Mesodermal cell (in vitro differentiated cells): Measurements from ENCODE around the gene NUAK1.
A peak's percentile ranks its signal among the peaks of the same experiment; 100 is the strongest.
"Not testable (repeated sequence)": the region's sequence is repeated elsewhere in the genome, so short reads cannot be mapped to it uniquely, and the experiment has no call there.

Experiments used
- H3K27ac ChIP-seq: 2 replicates; pipeline ENCODE4 v1.7.0; 2013; ENCODE audit warnings: mild to moderate bottlenecking, low read depth, low read length, moderate library complexity; ENCODE audit not compliant: severe bottlenecking
- H3K36me3 ChIP-seq: 2 replicates; pipeline ENCODE4 v1.7.1; 2013; ENCODE audit warnings: mild to moderate bottlenecking, low read length, moderate library complexity; ENCODE audit not compliant: control insufficient read depth, insufficient read depth
- H3K4me1 ChIP-seq: one replicate; pipeline ENCODE4 v1.7.1; 2013; ENCODE audit warnings: mild to moderate bottlenecking, low read length; ENCODE audit not compliant: insufficient read depth, control insufficient read depth, poor library complexity, severe bottlenecking
- H3K4me3 ChIP-seq: 2 replicates; pipeline ENCODE4 v1.7.0; 2013; ENCODE audit warnings: low read length, control low read depth, mild to moderate bottlenecking; ENCODE audit not compliant: insufficient read depth, poor library complexity, severe bottlenecking; ENCODE audit errors: extremely low read depth
- H3K9me3 ChIP-seq: 2 replicates; pipeline ENCODE4 v1.7.1; 2013; ENCODE audit warnings: mild to moderate bottlenecking, low read length, moderate library complexity; ENCODE audit not compliant: control insufficient read depth
- WGBS, 2 experiments: methylation state at CpG; one replicate each; pipeline ENCODE4 v1.1.5; 2013; ENCODE audit warnings: missing lambda C conversion rate in 2 of 2; ENCODE audit not compliant: insufficient coverage in 2 of 2; 5-methylcytosine and 5-hydroxymethylcytosine counted together

The NUAK1 gene

GRCh38 chr12:106029532-106029931 is 109.2 kb downstream of the NUAK1 start:
- H3K36me3 ChIP-seq = no peaks in the 10 kb centered on the region
- no peaks in the 10 kb centered on the region for H3K9me3 ChIP-seq
- no peak overlapping the region for H3K4me3 ChIP-seq
- H3K4me1 ChIP-seq = peaks cover 47% of the 10 kb centered on the region
- H3K27ac ChIP-seq = peak overlapping the region; percentile 97
- 67 to 86% methylated on average over 1 of the region's 1 CpG for whole genome bisulfite sequencing, 2 experiments

- no peak overlapping the region for H3K4me3 ChIP-seq
- H3K9me3 ChIP-seq = peaks cover 11% of the 10 kb centered on the region
- H3K4me1 ChIP-seq = peaks cover 46% of the 10 kb centered on the region
- no peak overlapping the region for H3K27ac ChIP-seq
- H3K36me3 ChIP-seq = no peaks in the 10 kb centered on the region
- WGBS, 2 experiments = 88 to 92% methylated on average over 2 to 3 of the region's 6 CpGs
Observed at GRCh38 chr12:106027911-106028310, 110.8 kb downstream of the NUAK1 start.

GRCh38 chr12:106027286-106027685 is 111.5 kb downstream of the NUAK1 start:
- Histone ChIP-seq H3K9me3 (peaks cover 11% of the 10 kb centered on the region), H3K27ac (no peak overlapping the region), H3K36me3 (no peaks in the 10 kb centered on the region), H3K4me3 (no peak overlapping the region), H3K4me1 (peaks cover 44% of the 10 kb centered on the region)
- 89 to 91% methylated on average over 5 of the region's 5 CpGs for WGBS, 2 experiments

GRCh38 chr12:106025129-106025528 is 113.6 kb downstream of the NUAK1 start:
- Histone ChIP-seq H3K4me3 (no peak overlapping the region), H3K4me1 (peaks cover 38% of the 10 kb centered on the region), H3K27ac (no peak overlapping the region), H3K36me3 (no peaks in the 10 kb centered on the region), H3K9me3 (peaks cover 17% of the 10 kb centered on the region)
- 89% methylated on average over 1 of the region's 2 CpGs; no CpG with 5 or more reads in 1 of the 2 experiments for WGBS, 2 experiments

GRCh38 chr12:106023039-106023438 is 115.7 kb downstream of the NUAK1 start:
- no peak overlapping the region for H3K4me3 ChIP-seq
- no peak overlapping the region for H3K27ac ChIP-seq
- peaks cover 26% of the 10 kb centered on the region for H3K4me1 ChIP-seq
- 86 to 100% methylated on average over 1 of the region's 2 CpGs for WGBS, 2 experiments
- no peaks in the 10 kb centered on the region for H3K36me3 ChIP-seq
- H3K9me3 ChIP-seq = peaks cover 37% of the 10 kb centered on the region

- Histone ChIP-seq H3K4me3 (no peak overlapping the region), H3K9me3 (peaks cover 40% of the 10 kb centered on the region), H3K4me1 (peaks cover 21% of the 10 kb centered on the region), H3K36me3 (no peaks in the 10 kb centered on the region), H3K27ac (no peak overlapping the region)
- 90 to 100% methylated on average over 3 to 4 of the region's 5 CpGs for WGBS, 2 experiments
Observed at GRCh38 chr12:106022568-106023012, 116.2 kb downstream of the NUAK1 start.

- H3K36me3 ChIP-seq = no peaks in the 10 kb centered on the region
- WGBS, 2 experiments = 84 to 95% methylated on average over 3 to 4 of the region's 5 CpGs
- peaks cover 14% of the 10 kb centered on the region for H3K4me1 ChIP-seq
- H3K4me3 ChIP-seq = no peak overlapping the region
- H3K9me3 ChIP-seq = peaks cover 43% of the 10 kb centered on the region
- H3K27ac ChIP-seq = peak overlapping the region; percentile 24
Observed at GRCh38 chr12:106021516-106021915, 117.2 kb downstream of the NUAK1 start.

- no peak overlapping the region for H3K4me3 ChIP-seq
- H3K27ac ChIP-seq = no peak overlapping the region
- peaks cover 14% of the 10 kb centered on the region for H3K4me1 ChIP-seq
- WGBS, 2 experiments = 100% methylated on average over 2 to 3 of the region's 3 CpGs
- peaks cover 43% of the 10 kb centered on the region for H3K9me3 ChIP-seq
- no peaks in the 10 kb centered on the region for H3K36me3 ChIP-seq
Observed at GRCh38 chr12:106020736-106021135, 118.0 kb downstream of the NUAK1 start.

GRCh38 chr12:106019144-106019543 is 119.6 kb downstream of the NUAK1 start:
- Histone ChIP-seq H3K27ac (no peak overlapping the region), H3K36me3 (no peaks in the 10 kb centered on the region), H3K4me1 (peaks cover 14% of the 10 kb centered on the region), H3K4me3 (no peak overlapping the region), H3K9me3 (peaks cover 45% of the 10 kb centered on the region)
- 83 to 97% methylated on average over 1 to 2 of the region's 2 CpGs for WGBS, 2 experiments

- no peak overlapping the region for H3K4me3 ChIP-seq
- WGBS, 2 experiments = no CpG with 5 or more reads among the region's 1 CpG
- no peak overlapping the region for H3K27ac ChIP-seq
- no peaks in the 10 kb centered on the region for H3K36me3 ChIP-seq
- peaks cover 37% of the 10 kb centered on the region for H3K9me3 ChIP-seq
- peaks cover 14% of the 10 kb centered on the region for H3K4me1 ChIP-seq
Observed at GRCh38 chr12:106018286-106018685, 120.5 kb downstream of the NUAK1 start.

GRCh38 chr12:106016601-106017278 is 122.0 kb downstream of the NUAK1 start:
- H3K4me3 ChIP-seq, H3K36me3 ChIP-seq, H3K4me1 ChIP-seq, H3K27ac ChIP-seq: not testable (repeated sequence)
- 84 to 97% methylated on average over 5 to 6 of the region's 7 CpGs for WGBS, 2 experiments
- H3K9me3 ChIP-seq = peaks cover 36% of the 10 kb centered on the region
